GM12801 (cell line): ENCODE data around the gene IREB2.

Experiments used
- CTCF ChIP-seq: IDR thresholded peaks from one replicate; pipeline ENCODE4 v1.5.1; 2011; ENCODE audit warnings: control low read depth; ENCODE audit not compliant: insufficient read length; ENCODE audit errors: extremely low read depth

IREB2 gene

GRCh38 chr15:78407608-78408354, 30.2 kb upstream of the IREB2 start:
- no peak for TF ChIP-seq CTCF

GRCh38 chr15:78408355-78408640, 29.7 kb upstream of the IREB2 start:
- no peak for TF ChIP-seq CTCF

GRCh38 chr15:78408961-78409360, 29.1 kb upstream of the IREB2 start:
- TF ChIP-seq CTCF, result no peak

GRCh38 chr15:78411061-78411460, 27.0 kb upstream of the IREB2 start:
- no peak for TF ChIP-seq CTCF

GRCh38 chr15:78414621-78415250, 23.3 kb upstream of the IREB2 start:
- TF ChIP-seq CTCF, result no peak

GRCh38 chr15:78415284-78415683, 22.7 kb upstream of the IREB2 start:
- no peak for TF ChIP-seq CTCF

- no peak for TF ChIP-seq CTCF
Observed at GRCh38 chr15:78417754-78418630, 20.0 kb upstream of the IREB2 start.
